ENCODE results near the gene F8. TPM values are rescaled to one million over a fixed set of nuclear protein-coding genes. Genes with fewer than 3 reads are reported as not detected.

The F8 gene
- total RNA-seq, 1 donor from 2014 or later, result 37.5 TPM

DNA sequence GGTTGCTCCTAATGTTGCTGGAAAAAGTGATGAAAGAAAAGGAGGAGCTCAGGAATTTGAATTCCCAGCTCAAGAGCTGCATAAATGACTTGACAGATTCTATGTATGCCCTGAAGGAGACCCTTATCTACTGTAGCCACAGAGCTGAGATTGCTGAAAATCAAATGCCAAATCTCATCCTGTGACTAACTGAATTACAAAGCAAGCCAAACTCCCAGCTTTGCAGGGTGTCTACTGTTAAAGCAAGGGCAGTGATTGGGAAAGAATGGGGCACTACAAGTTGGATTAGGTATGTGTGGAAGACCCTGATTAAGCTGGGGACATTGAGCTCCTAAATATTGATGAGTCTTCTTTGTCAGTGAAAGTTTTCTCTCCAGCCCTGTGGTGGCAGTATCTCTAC, 167.3 kb downstream of the F8 start:
- intact Hi-C loops (cut with DNase I), result no loop called here
- Histone ChIP-seq H3K4me1 (no peaks in the 10 kb centered on the region), H3K9me3 (no peaks in the 10 kb centered on the region), H3K36me3 (no peaks in the 10 kb centered on the region), H3K4me3 (no peak overlapping the region), H3K27ac (no peak overlapping the region), H3K27me3 (ENCODE audit: low read depth) (no peaks in the 10 kb centered on the region)
- DNase-seq (no peak), ATAC-seq (no peak)
- TF ChIP-seq, protein P1, sequence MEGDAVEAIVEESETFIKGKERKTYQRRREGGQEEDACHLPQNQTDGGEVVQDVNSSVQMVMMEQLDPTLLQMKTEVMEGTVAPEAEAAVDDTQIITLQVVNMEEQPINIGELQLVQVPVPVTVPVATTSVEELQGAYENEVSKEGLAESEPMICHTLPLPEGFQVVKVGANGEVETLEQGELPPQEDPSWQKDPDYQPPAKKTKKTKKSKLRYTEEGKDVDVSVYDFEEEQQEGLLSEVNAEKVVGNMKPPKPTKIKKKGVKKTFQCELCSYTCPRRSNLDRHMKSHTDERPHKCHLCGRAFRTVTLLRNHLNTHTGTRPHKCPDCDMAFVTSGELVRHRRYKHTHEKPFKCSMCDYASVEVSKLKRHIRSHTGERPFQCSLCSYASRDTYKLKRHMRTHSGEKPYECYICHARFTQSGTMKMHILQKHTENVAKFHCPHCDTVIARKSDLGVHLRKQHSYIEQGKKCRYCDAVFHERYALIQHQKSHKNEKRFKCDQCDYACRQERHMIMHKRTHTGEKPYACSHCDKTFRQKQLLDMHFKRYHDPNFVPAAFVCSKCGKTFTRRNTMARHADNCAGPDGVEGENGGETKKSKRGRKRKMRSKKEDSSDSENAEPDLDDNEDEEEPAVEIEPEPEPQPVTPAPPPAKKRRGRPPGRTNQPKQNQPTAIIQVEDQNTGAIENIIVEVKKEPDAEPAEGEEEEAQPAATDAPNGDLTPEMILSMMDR (IDR thresholded peaks at IDR 0.05), result no peak

DNA sequence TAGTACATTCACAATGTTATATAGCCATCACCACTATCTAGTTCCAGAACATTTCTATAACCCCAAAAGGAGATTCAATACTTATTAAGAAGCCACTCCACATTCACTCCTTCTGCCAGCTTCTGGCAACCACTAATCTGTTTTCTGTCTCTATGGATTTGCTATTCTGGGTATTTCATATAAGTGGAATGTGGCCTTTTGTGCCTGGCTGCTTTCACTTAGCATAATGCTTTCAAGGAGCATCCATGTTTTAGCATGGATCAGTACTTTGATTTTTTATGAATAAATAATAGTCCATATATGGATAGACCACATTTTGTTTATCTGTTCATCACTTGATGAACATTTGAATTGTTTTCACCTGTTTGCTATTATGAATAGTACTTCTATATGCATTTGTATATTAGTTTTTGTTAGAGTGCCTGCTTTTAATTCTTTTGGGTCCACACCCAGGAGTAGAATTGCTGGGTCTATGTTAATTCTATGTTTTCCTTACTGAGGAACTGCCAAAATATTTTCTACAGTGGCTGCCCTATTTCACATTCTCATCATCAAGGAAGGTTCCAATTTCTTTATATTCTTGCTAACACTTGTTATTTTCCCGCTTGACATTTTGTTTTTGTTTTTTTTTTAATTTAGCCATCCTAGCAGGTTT, 171.4 kb downstream of the F8 start:
- Histone ChIP-seq H3K27me3 (ENCODE audit: low read depth) (no peaks in the 10 kb centered on the region), H3K9me3 (no peaks in the 10 kb centered on the region), H3K4me1 (no peaks in the 10 kb centered on the region), H3K4me3 (no peak overlapping the region), H3K36me3 (no peaks in the 10 kb centered on the region), H3K27ac (no peak overlapping the region)
- no peak for ATAC-seq
- no peak for DNase-seq
- TF ChIP-seq, protein P1 (IDR thresholded peaks at IDR 0.05), result no peak
- intact Hi-C loops (cut with DNase I), result no loop called here

DNA sequence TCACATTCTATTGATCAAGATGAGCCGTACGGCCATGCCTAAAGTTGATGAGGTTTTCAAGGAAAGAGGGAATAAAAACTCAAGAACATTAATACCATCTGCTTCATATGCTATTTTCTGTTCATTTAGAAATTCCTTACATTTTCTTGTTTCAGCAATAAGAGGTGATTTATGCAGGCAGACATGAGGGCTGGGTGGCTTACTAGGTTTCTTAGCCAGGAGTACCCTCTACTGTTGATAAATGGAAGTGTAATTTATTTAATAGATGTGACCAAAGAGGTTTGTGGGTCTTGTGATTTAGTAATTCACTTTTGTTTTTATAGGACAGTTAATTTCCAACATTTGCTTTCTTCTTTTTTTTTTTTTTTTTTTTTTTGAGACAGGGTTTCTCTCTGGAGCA, 181.7 kb downstream of the F8 start:
- Histone ChIP-seq H3K4me3 (no peak overlapping the region), H3K36me3 (no peaks in the 10 kb centered on the region), H3K27ac (no peak overlapping the region), H3K27me3 (ENCODE audit: low read depth) (no peaks in the 10 kb centered on the region), H3K9me3 (no peaks in the 10 kb centered on the region), H3K4me1 (no peaks in the 10 kb centered on the region)
- intact Hi-C loops (cut with DNase I), result no loop called here
- TF ChIP-seq, protein P1 (IDR thresholded peaks at IDR 0.05), result peak; percentile 34
- peak in 1 of 2 donors; percentile 61 for ATAC-seq
- no peak for DNase-seq

DNA sequence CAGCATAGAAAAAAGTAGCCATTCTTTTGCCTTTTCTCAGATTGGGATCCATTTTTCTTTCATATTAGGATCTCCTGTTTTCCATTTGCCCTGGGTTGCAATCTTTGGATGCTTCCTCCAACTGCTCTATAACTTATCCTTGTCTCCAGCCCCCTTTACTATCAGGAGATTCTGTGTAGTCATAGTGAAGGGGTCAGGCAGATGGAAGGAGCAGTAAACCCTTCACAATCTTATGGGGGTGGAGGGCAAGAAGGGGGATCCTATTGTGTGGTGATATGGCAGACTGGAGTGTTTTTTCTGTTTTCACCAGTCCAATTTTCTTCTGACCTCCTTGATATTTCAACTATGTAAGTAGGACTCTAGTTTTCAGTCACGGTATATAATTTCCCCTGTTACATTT, 186.4 kb downstream of the F8 start:
- no peak for DNase-seq
- intact Hi-C loops (cut with DNase I), result no loop called here

DNA sequence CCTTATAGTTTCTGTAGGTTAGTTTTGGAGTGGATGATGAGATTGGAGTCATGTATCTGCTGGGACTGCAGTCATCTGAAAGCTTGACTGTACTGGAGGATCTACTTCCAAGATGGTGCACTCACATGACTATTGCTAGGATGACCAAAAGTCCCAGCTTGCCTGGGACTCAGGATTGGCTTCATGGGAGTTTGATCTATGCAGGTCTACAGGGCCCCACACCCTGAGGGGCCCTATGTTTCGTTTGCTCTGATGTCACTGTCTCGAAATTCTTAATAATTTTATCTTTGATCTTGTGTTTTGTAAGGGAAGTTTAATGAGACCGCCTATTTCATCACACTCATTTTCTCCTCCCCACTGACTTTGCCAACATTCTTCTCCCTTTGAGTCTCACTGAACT, 188.0 kb downstream of the F8 start, which contains the start of gene SMIM9:
TSS of gene SMIM9 (minus strand) at position 101 of the 400 bp plus-strand sequence. CDS start 3,806 bp downstream, outside the sequence.
- H3K4me1 ChIP-seq, result no peaks in the 10 kb centered on the region
- H3K4me3 ChIP-seq, result no peak within 1 kb of the TSS
- H3K27me3 ChIP-seq (ENCODE audit: low read depth), result no peaks in the 10 kb centered on the region
- TF ChIP-seq, protein P1 (IDR thresholded peaks at IDR 0.05), result no peak
- H3K36me3 ChIP-seq, result no peaks in the 10 kb centered on the region
- no peaks in the 10 kb centered on the region for H3K9me3 ChIP-seq
- intact Hi-C loops (cut with DNase I), result no loop called here
- no peak for DNase-seq
- no peak for ATAC-seq
- H3K27ac ChIP-seq, result no peak within 1 kb of the TSS

More for the DNA sequence above, 186.4 kb downstream of the F8 start:
- H3K27ac ChIP-seq, result no peak overlapping the region
- H3K4me1 ChIP-seq, result no peaks in the 10 kb centered on the region
- no peak for ATAC-seq
- no peak overlapping the region for H3K4me3 ChIP-seq
- H3K27me3 ChIP-seq (ENCODE audit: low read depth), result no peaks in the 10 kb centered on the region
- H3K36me3 ChIP-seq, result no peaks in the 10 kb centered on the region
- H3K9me3 ChIP-seq, result no peaks in the 10 kb centered on the region
- TF ChIP-seq, protein P1 (IDR thresholded peaks at IDR 0.05), result no peak

Measured in lower lobe of right lung (tissue), 2 donors.